GM23338 (cell line): ENCODE measurements around the gene NPAS3. TPM values are rescaled to one million over a fixed set of nuclear protein-coding genes. Genes with fewer than 3 reads are reported as not detected.
A peak's percentile ranks its signal among the peaks of the same experiment; 100 is the strongest.

Source experiments
- ATAC-seq: fragments of 200-7000 bp; cut with Tn5 transposase; 3 replicates; pipeline ENCODE4 v1.9.1; 2020
- DNase-seq: peaks from one replicate; pipeline ENCODE4 v3.0.0-alpha.2; 2015; ENCODE audit warnings: low spot score
- H2AFZ ChIP-seq: fragments of 200-600 bp; sonication (generic); 2 replicates; pipeline ENCODE4 v1.8.0; 2016; ENCODE audit warnings: antibody characterized with exemption, mild to moderate bottlenecking, moderate library complexity
- H3F3A ChIP-seq: fragments of 200-600 bp; sonication (generic); replicated peaks from 2 replicates; pipeline ENCODE4 v1.8.0; 2017; ENCODE audit warnings: antibody characterized with exemption, mixed run types, low read depth
- H3K27ac ChIP-seq: fragments of 200-600 bp; sonication (generic); 2 replicates; pipeline ENCODE4 v1.6.1; 2016; ENCODE audit warnings: low read depth
- H3K27me3 ChIP-seq: fragments of 200-600 bp; sonication (generic); 2 replicates; pipeline ENCODE4 v1.8.0; 2016; ENCODE audit warnings: mild to moderate bottlenecking, mixed run types, moderate library complexity; ENCODE audit not compliant: insufficient read depth
- H3K36me3 ChIP-seq: fragments of 200-600 bp; sonication (generic); 2 replicates; pipeline ENCODE4 v1.8.0; 2016; ENCODE audit warnings: mild to moderate bottlenecking; ENCODE audit not compliant: insufficient read depth
- H3K4me1 ChIP-seq: fragments of 200-600 bp; sonication (generic); 2 replicates; pipeline ENCODE4 v1.8.0; 2016; ENCODE audit warnings: mild to moderate bottlenecking, moderate library complexity; ENCODE audit not compliant: insufficient read depth
- H3K4me2 ChIP-seq: fragments of 200-600 bp; sonication (generic); 2 replicates; pipeline ENCODE4 v1.7.1; 2017; ENCODE audit warnings: mixed run types
- H3K4me3 ChIP-seq: fragments of 200-600 bp; sonication (generic); 2 replicates; pipeline ENCODE4 v1.6.1; 2016; ENCODE audit warnings: mixed run types
- H3K79me2 ChIP-seq: fragments of 200-600 bp; sonication (generic); replicated peaks from 2 replicates; pipeline ENCODE4 v1.8.0; 2017; ENCODE audit warnings: mild to moderate bottlenecking; ENCODE audit not compliant: insufficient read depth
- H3K9me2 ChIP-seq: fragments of 200-600 bp; sonication (generic); 2 replicates; pipeline ENCODE4 v1.8.0; 2017; ENCODE audit not compliant: insufficient read depth
- H4K20me1 ChIP-seq: fragments of 200-600 bp; sonication (generic); replicated peaks from 2 replicates; pipeline ENCODE4 v1.8.0; 2017; ENCODE audit warnings: mild to moderate bottlenecking; ENCODE audit not compliant: insufficient read depth
- H3K27ac Mint-ChIP-seq: 2 replicates; pipeline ENCODE4 v1.8.0; 2020; ENCODE audit warnings: inconsistent platforms, mild to moderate bottlenecking, moderate library complexity, mixed read lengths
- H3K27me3 Mint-ChIP-seq: 3 replicates; pipeline ENCODE4 v1.8.0; 2022; ENCODE audit warnings: low read depth, mild to moderate bottlenecking, moderate library complexity, mixed read lengths, inconsistent platforms; ENCODE audit not compliant: insufficient read depth, poor library complexity
- H3K36me3 Mint-ChIP-seq: 3 replicates; pipeline ENCODE4 v1.8.0; 2021; ENCODE audit warnings: low read depth, mild to moderate bottlenecking, inconsistent platforms, moderate library complexity, mixed read lengths
- H3K4me1 Mint-ChIP-seq: 3 replicates; pipeline ENCODE4 v1.8.0; 2020; ENCODE audit warnings: mild to moderate bottlenecking, inconsistent platforms, mixed read lengths
- H3K4me3 Mint-ChIP-seq: 3 replicates; pipeline ENCODE4 v1.8.0; 2021; ENCODE audit warnings: moderate library complexity, mild to moderate bottlenecking, inconsistent platforms, mixed read lengths
- H3K9me3 Mint-ChIP-seq: 3 replicates; pipeline ENCODE4 v1.8.0; 2020; ENCODE audit warnings: moderate library complexity, mild to moderate bottlenecking, inconsistent platforms, mixed read lengths
- CREB1 ChIP-seq: fragments of 250-450 bp; sonication (Bioruptor Pico); IDR thresholded peaks from 2 replicates; pipeline ENCODE4 v1.5.0; 2020; ENCODE audit warnings: low read depth, mild to moderate bottlenecking, moderate library complexity
- CTCF ChIP-seq, 2 experiments: fragments of 200-600 bp in 1 of 2; sonication (generic) in 1 of 2; conservative IDR thresholded peaks; 2 replicates each; pipeline versions ENCODE4 v1.5.1 to v1.6.1; 2016 to 2017; ENCODE audit warnings: antibody characterized with exemption in 2 of 2, low read depth in 2 of 2, mild to moderate bottlenecking in 2 of 2, moderate library complexity in 1 of 2
- ETS1 ChIP-seq: IDR thresholded peaks from 2 replicates; pipeline ENCODE4 v1.6.1; 2016; ENCODE audit warnings: antibody characterized with exemption
- EZH2 ChIP-seq: fragments of 200-600 bp; sonication (generic); IDR thresholded peaks from one replicate; pipeline ENCODE4 v1.8.0; 2017; ENCODE audit warnings: antibody characterized with exemption, mild to moderate bottlenecking, low read depth; ENCODE audit not compliant: unreplicated experiment
- EZH2phosphoT487 ChIP-seq: fragments of 200-600 bp; sonication (generic); IDR thresholded peaks from one replicate; pipeline ENCODE4 v1.8.1; 2018; ENCODE audit warnings: antibody characterized with exemption; ENCODE audit not compliant: unreplicated experiment
- JUNB ChIP-seq: IDR thresholded peaks from one replicate; pipeline ENCODE4 v1.6.1; 2016; ENCODE audit warnings: antibody characterized with exemption; ENCODE audit not compliant: unreplicated experiment
- NANOG ChIP-seq: IDR thresholded peaks from 2 replicates; pipeline ENCODE4 v1.6.1; 2016; ENCODE audit warnings: antibody characterized with exemption, borderline replicate concordance
- POLR2AphosphoS5 ChIP-seq: IDR thresholded peaks from 2 replicates; pipeline ENCODE4 v1.6.1; 2016; ENCODE audit warnings: antibody characterized with exemption, low read depth
- STAT1 ChIP-seq: IDR thresholded peaks from one replicate; pipeline ENCODE4 v1.6.1; 2016; ENCODE audit warnings: antibody characterized with exemption; ENCODE audit not compliant: unreplicated experiment
- ZNF114 ChIP-seq: fragments of 250-450 bp; sonication (Bioruptor Pico); IDR thresholded peaks from 2 replicates; pipeline ENCODE4 v1.5.0; 2020; ENCODE audit warnings: mild to moderate bottlenecking, moderate library complexity
- ZNF462 ChIP-seq: fragments of 250-450 bp; sonication (Bioruptor Pico); IDR thresholded peaks from 2 replicates; pipeline ENCODE4 v1.5.0; 2020; ENCODE audit warnings: mild to moderate bottlenecking, moderate library complexity
- polyA plus RNA-seq: library from polyadenylated mRNA; unstranded; fragments of >200 nt; fragmentation: Nextera tagmentation; extraction: Ambion mirVana; gene quantifications from 2 replicates; pipeline ENCODE4 v1.2.1, GENCODE V29; 2016
- total RNA-seq: library from RNA; depleted of rRNA; stranded (reverse); fragments of >200 nt; shearing (Covaris generic); gene quantifications from 2 replicates; pipeline ENCODE4 v1.2.3, GENCODE V29; 2014

The NPAS3 gene
- total and polyA plus RNA-seq, 2 experiments from 2014 or later, result 0.17 to 0.19 TPM

GRCh38 chr14:33363682-33364081 lies 425.0 kb downstream of the NPAS3 start:
- DNase-seq (no peak), ATAC-seq (no peak)
- Histone ChIP-seq H3K4me3 (no peak overlapping the region), H3K9me2 (peaks cover 6% of the 10 kb centered on the region; the same call in 1 of the 2 replicates), H3F3A (no peaks in the 10 kb centered on the region), H3K27me3 (no peaks in the 10 kb centered on the region), H3K4me2 (no peak overlapping the region), H3K4me1 (peaks cover 27% of the 10 kb centered on the region), H3K27ac (no peak overlapping the region), H4K20me1 (no peaks in the 10 kb centered on the region), H3K79me2 (no peaks in the 10 kb centered on the region), H3K36me3 (no peaks in the 10 kb centered on the region), H2AFZ (no peak overlapping the region)
- TF ChIP-seq ETS1 (no peak), CREB1 (CRISPR knock-in tag) (no peak), EZH2 (no peak), POLR2AphosphoS5 (no peak), CTCF (conservative IDR thresholded peaks at IDR 0.05; ENCODE audit: low read depth in 2 of 2) (no peak), STAT1 (no peak), ZNF114 (no peak), NANOG (no peak)
- Mint-ChIP-seq H3K36me3 (no peaks in the 10 kb centered on the region), H3K27ac (no peak overlapping the region), H3K4me3 (no peak overlapping the region), H3K27me3 (no peaks in the 10 kb centered on the region), H3K9me3 (no peaks in the 10 kb centered on the region), H3K4me1 (peaks cover 41% of the 10 kb centered on the region)

GRCh38 chr14:33364466-33364865 lies 425.8 kb downstream of the NPAS3 start:
- Mint-ChIP-seq H3K27me3 (no peaks in the 10 kb centered on the region), H3K27ac (no peak overlapping the region), H3K36me3 (no peaks in the 10 kb centered on the region), H3K4me3 (no peak overlapping the region), H3K4me1 (peaks cover 41% of the 10 kb centered on the region), H3K9me3 (no peaks in the 10 kb centered on the region)
- Histone ChIP-seq H3K27me3 (no peaks in the 10 kb centered on the region), H3K4me3 (no peak overlapping the region), H3K79me2 (no peaks in the 10 kb centered on the region), H4K20me1 (no peaks in the 10 kb centered on the region), H3K36me3 (no peaks in the 10 kb centered on the region), H2AFZ (no peak overlapping the region; the same call in 1 of the 2 replicates), H3K4me1 (peaks cover 27% of the 10 kb centered on the region), H3K9me2 (peaks cover 6% of the 10 kb centered on the region; the same call in 1 of the 2 replicates), H3K27ac (no peak overlapping the region), H3F3A (no peaks in the 10 kb centered on the region), H3K4me2 (peak overlapping the region; percentile 63)
- DNase-seq, result peak; percentile 59
- peak; percentile 57 for ATAC-seq
- TF ChIP-seq ZNF462 (CRISPR knock-in tag) (no peak), ETS1 (no peak), JUNB (no peak), EZH2phosphoT487 (no peak)
